ENCODE data around the gene ADAMTSL3. TPM values are rescaled to one million over a fixed set of nuclear protein-coding genes. Genes with fewer than 3 reads are reported as not detected.

Gene ADAMTSL3
- total RNA-seq, 1 donor from 2014 or later = 0.32 TPM

DNA sequence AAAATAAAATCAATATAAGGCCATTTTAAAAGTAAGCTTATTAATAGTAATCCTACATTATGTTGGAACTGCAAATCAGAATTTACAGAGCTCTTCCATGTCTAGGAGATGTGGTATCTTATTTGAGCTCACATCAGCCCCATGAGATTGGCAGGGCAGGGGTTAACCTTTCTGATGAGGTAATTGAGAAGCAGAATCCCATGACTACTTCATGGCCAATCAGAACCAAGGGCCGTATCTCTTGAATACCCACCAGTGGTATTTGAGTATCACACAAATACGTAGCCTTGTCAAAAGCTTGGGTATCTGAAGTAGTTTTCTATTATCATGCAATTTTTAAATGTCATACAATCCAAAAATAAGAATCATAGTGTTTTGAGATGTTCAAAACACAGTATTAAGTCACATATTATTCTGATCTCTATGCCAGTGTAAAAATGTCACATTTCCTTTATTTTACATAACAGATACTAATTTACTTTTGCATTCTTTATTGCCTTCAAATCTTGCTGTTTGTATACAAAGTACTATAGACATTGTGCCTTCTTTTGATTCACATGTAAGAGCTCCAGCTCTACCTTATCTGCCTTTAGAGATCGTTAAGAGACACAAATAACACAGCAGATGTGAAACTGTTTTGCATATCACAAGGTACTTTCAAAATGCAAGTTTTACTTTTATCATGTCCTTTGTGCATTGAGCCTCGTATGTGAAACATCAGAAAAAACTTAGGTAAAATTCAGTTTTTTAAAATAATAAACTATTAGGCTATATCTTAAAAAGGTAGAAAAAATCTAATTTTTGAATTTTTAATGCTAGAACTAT is 329.9 kb downstream of the ADAMTSL3 start:
- no peaks in the 10 kb centered on the region for H3K27me3 Mint-ChIP-seq (ENCODE audit: unreplicated experiment)
- H3K4me1 Mint-ChIP-seq (ENCODE audit: low read depth, unreplicated experiment) = no peaks in the 10 kb centered on the region
- peaks cover 3% of the 10 kb centered on the region for H3K9me3 Mint-ChIP-seq (ENCODE audit: unreplicated experiment)
- TF ChIP-seq, protein P1, sequence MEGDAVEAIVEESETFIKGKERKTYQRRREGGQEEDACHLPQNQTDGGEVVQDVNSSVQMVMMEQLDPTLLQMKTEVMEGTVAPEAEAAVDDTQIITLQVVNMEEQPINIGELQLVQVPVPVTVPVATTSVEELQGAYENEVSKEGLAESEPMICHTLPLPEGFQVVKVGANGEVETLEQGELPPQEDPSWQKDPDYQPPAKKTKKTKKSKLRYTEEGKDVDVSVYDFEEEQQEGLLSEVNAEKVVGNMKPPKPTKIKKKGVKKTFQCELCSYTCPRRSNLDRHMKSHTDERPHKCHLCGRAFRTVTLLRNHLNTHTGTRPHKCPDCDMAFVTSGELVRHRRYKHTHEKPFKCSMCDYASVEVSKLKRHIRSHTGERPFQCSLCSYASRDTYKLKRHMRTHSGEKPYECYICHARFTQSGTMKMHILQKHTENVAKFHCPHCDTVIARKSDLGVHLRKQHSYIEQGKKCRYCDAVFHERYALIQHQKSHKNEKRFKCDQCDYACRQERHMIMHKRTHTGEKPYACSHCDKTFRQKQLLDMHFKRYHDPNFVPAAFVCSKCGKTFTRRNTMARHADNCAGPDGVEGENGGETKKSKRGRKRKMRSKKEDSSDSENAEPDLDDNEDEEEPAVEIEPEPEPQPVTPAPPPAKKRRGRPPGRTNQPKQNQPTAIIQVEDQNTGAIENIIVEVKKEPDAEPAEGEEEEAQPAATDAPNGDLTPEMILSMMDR (IDR thresholded peaks at IDR 0.05; ENCODE audit: partially characterized antibody, unreplicated experiment) = no peak
- no peak overlapping the region for H3K27ac Mint-ChIP-seq (ENCODE audit: unreplicated experiment)
- peaks cover 5% of the 10 kb centered on the region for H3K36me3 Mint-ChIP-seq (ENCODE audit: unreplicated experiment)
- no peak overlapping the region for H3K4me3 Mint-ChIP-seq (ENCODE audit: unreplicated experiment)
- no peak for DNase-seq

DNA sequence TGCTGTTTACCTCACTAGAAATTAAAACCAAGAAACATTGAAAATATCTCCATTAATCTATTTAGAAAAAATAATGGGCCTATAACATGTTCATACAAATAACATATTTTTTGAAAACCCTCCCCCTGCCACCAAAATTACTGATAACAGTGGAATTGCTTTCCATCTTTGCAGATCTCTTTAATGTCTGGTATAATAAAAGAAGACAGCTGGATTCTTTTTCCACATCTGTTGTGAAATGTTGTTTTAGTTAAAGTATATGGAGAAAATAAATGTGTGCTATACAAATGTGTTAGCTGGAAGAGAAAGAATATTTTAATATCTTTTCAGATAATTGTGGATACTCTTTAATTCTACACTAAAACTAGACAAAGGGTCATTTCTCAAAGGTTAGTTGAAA is 330.7 kb downstream of the ADAMTSL3 start:
- peaks cover 3% of the 10 kb centered on the region for H3K9me3 Mint-ChIP-seq (ENCODE audit: unreplicated experiment)
- no peaks in the 10 kb centered on the region for H3K36me3 Mint-ChIP-seq (ENCODE audit: unreplicated experiment)
- no peaks in the 10 kb centered on the region for H3K27me3 Mint-ChIP-seq (ENCODE audit: unreplicated experiment)
- TF ChIP-seq, protein P1 (IDR thresholded peaks at IDR 0.05; ENCODE audit: partially characterized antibody, unreplicated experiment) = no peak
- DNase-seq = no peak
- H3K4me1 Mint-ChIP-seq (ENCODE audit: low read depth, unreplicated experiment) = no peaks in the 10 kb centered on the region
- no peak overlapping the region for H3K27ac Mint-ChIP-seq (ENCODE audit: unreplicated experiment)
- H3K4me3 Mint-ChIP-seq (ENCODE audit: unreplicated experiment) = no peak overlapping the region

DNA sequence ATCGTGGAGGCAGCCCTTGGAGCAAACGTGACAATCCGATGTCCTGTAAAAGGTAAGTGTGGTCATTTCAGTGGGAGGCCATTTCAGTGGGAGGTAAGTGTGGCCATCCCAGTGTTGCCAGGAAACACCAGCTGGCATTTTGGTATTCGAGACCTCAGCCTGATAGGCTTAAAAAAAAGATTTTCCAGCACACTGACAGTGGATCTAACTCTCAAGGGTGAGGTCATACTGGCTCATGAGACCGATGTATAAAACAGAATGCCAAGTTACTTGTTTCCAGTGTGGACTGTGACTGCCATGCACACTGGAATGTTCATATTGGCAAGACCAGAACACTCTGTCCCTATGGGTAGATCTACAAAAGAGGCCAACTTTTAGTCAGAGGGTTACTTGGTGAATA is 337.2 kb downstream of the ADAMTSL3 start:
- no peak overlapping the region for H3K4me3 Mint-ChIP-seq (ENCODE audit: unreplicated experiment)
- DNase-seq = no peak
- H3K27me3 Mint-ChIP-seq (ENCODE audit: unreplicated experiment) = no peaks in the 10 kb centered on the region
- no peaks in the 10 kb centered on the region for H3K4me1 Mint-ChIP-seq (ENCODE audit: low read depth, unreplicated experiment)
- H3K27ac Mint-ChIP-seq (ENCODE audit: unreplicated experiment) = no peak overlapping the region
- H3K36me3 Mint-ChIP-seq (ENCODE audit: unreplicated experiment) = no peaks in the 10 kb centered on the region
- TF ChIP-seq, protein P1 (IDR thresholded peaks at IDR 0.05; ENCODE audit: partially characterized antibody, unreplicated experiment) = no peak
- peaks cover 4% of the 10 kb centered on the region for H3K9me3 Mint-ChIP-seq (ENCODE audit: unreplicated experiment)

DNA sequence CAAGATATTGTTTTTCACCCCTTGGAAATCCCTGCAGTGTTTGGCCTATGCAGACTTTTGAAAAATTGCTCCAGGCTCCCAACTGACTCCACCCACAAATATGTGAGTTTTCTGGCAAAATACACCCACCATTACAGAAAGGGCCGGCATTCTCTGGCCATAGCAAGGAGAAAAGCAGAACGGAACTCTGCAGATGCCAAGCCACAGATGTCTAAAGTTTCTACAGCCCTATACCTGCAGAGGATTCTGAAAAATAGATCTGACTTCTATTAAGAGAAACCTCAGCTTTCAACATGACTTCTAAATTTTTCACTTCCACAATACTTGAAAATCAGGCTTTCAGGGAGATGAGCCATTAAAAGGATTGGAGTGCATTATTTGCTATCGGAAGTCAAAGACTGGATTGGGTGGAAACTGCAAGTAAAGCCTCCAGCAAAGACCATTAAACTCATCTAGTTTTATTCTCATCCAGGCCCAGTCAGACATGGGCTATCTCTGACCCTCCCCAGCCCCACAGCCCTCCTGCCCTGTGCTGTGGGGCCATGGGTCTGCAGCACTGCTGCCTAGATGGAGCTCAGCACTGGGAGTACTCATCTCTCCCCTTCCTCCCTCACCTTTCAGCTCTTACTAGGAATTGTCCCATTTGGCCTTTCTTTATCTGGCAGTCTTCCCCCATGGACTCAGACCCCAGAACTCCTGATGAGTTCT is 338.6 kb downstream of the ADAMTSL3 start:
- H3K9me3 Mint-ChIP-seq (ENCODE audit: unreplicated experiment) = peaks cover 4% of the 10 kb centered on the region
- H3K27me3 Mint-ChIP-seq (ENCODE audit: unreplicated experiment) = no peaks in the 10 kb centered on the region
- no peaks in the 10 kb centered on the region for H3K36me3 Mint-ChIP-seq (ENCODE audit: unreplicated experiment)
- no peak overlapping the region for H3K27ac Mint-ChIP-seq (ENCODE audit: unreplicated experiment)
- DNase-seq = no peak
- no peak overlapping the region for H3K4me3 Mint-ChIP-seq (ENCODE audit: unreplicated experiment)
- no peaks in the 10 kb centered on the region for H3K4me1 Mint-ChIP-seq (ENCODE audit: low read depth, unreplicated experiment)
- TF ChIP-seq, protein P1 (IDR thresholded peaks at IDR 0.05; ENCODE audit: partially characterized antibody, unreplicated experiment) = no peak

DNA sequence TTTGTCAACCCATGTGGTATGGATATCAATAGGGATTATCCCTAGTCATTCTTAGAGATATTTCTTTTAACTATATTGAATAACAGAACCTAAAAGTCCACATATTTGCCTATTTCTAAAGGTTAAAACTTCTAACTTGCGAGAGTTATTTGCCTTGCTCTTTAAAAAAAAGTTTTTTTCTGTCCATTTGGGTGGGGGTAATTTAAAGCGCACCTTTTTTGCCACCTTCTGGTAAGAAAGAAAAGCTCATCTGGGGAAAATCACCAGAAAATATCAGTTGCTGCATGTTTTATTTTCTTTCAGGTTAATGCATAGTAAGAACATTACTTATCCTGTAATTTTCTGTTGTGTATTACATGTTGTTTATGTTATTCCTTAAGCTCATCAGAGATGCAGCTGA is 339.7 kb downstream of the ADAMTSL3 start:
- TF ChIP-seq, protein P1 (IDR thresholded peaks at IDR 0.05; ENCODE audit: partially characterized antibody, unreplicated experiment) = no peak
- Mint-ChIP-seq H3K27me3 (ENCODE audit: unreplicated experiment) (no peaks in the 10 kb centered on the region), H3K27ac (ENCODE audit: unreplicated experiment) (no peak overlapping the region), H3K4me3 (ENCODE audit: unreplicated experiment) (no peak overlapping the region), H3K9me3 (ENCODE audit: unreplicated experiment) (peaks cover 1% of the 10 kb centered on the region), H3K36me3 (ENCODE audit: unreplicated experiment) (no peaks in the 10 kb centered on the region), H3K4me1 (ENCODE audit: low read depth, unreplicated experiment) (no peaks in the 10 kb centered on the region)
- no peak for DNase-seq

Data from glutamatergic neuron (in vitro differentiated cells).